ENCODE results near the gene ALDH6A1.

The ALDH6A1 gene

GRCh38 chr14:74080820-74081460, 3.3 kb downstream of the ALDH6A1 start:
- H3K4me3 Mint-ChIP-seq, result no peak overlapping the region
- H3K9me3 Mint-ChIP-seq (ENCODE audit: low read depth), result no peaks in the 10 kb centered on the region
- no peaks in the 10 kb centered on the region for H3K36me3 Mint-ChIP-seq
- no peak overlapping the region for H3K27ac Mint-ChIP-seq
- peaks cover 22% of the 10 kb centered on the region for H3K4me1 Mint-ChIP-seq (ENCODE audit: low read depth)
- no peaks in the 10 kb centered on the region for H3K27me3 Mint-ChIP-seq

GRCh38 chr14:74077401-74077800, 6.9 kb downstream of the ALDH6A1 start:
- H3K27me3 Mint-ChIP-seq, result no peaks in the 10 kb centered on the region
- no peak overlapping the region for H3K27ac Mint-ChIP-seq
- no peaks in the 10 kb centered on the region for H3K4me1 Mint-ChIP-seq (ENCODE audit: low read depth)
- H3K4me3 Mint-ChIP-seq, result no peak overlapping the region
- H3K9me3 Mint-ChIP-seq (ENCODE audit: low read depth), result no peaks in the 10 kb centered on the region
- no peaks in the 10 kb centered on the region for H3K36me3 Mint-ChIP-seq

DNA sequence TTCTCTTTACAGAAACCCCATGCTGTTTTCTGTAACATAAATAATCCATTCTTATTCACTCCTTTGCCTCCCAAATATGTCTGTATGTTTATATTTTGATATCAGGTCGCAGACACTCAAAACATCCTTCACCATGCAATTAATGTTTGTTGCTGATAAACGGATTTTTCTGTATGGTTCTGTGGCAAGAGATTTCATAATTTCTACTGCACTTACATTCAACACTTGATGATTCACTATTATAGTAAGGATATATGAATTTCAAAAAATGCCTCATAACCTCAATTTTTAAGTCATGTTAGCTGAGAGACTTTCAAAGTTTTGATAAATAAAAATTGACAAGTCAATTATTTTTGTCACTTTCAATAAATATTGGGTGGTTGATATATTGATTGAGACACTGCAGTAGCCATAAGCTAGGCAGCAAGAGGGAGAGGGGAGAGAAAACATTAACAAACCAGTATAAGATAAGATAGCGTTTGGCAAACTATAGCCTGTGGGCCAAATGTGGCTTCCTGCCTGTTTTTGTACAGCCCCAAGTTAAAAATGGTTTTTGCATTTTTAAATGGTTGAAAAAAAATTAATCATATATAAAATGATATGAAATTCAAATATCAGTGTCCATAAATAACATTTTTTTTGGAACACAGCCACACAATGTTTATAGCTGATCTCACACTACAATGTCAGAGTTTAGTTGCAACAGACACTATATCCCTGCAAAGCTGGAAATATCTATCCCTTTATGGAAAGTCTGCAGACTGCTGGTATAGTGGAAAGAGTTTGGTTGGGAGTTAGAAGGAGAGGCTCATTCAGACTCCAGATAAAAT, 18.3 kb downstream of the ALDH6A1 start:
- Mint-ChIP-seq H3K4me3 (no peak overlapping the region), H3K27me3 (no peaks in the 10 kb centered on the region), H3K9me3 (ENCODE audit: low read depth) (no peaks in the 10 kb centered on the region), H3K36me3 (peaks cover 3% of the 10 kb centered on the region), H3K27ac (peak overlapping the region; percentile 3), H3K4me1 (ENCODE audit: low read depth) (no peaks in the 10 kb centered on the region)

DNA sequence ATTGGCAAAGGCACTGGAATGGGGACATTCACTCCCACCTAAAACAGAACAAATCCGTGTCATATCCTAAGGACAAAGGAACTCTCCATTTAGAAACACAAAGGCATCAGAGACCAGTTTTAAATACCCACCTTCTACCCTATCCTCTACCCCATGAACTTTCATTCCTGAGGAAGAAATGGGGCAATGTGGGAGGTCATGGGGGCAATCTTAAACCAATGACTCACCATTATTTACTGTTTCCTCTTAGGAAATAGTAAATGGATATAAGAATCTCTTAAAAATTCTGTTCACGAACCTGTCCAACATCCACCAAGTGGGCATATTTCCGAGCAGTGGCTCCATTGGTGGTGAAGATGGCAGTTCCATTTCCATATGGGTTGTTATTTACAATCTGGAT, 19.4 kb downstream of the ALDH6A1 start:
- Mint-ChIP-seq H3K9me3 (ENCODE audit: low read depth) (no peaks in the 10 kb centered on the region), H3K36me3 (peaks cover 7% of the 10 kb centered on the region), H3K4me3 (no peak overlapping the region), H3K4me1 (ENCODE audit: low read depth) (no peaks in the 10 kb centered on the region), H3K27me3 (no peaks in the 10 kb centered on the region), H3K27ac (no peak overlapping the region)

DNA sequence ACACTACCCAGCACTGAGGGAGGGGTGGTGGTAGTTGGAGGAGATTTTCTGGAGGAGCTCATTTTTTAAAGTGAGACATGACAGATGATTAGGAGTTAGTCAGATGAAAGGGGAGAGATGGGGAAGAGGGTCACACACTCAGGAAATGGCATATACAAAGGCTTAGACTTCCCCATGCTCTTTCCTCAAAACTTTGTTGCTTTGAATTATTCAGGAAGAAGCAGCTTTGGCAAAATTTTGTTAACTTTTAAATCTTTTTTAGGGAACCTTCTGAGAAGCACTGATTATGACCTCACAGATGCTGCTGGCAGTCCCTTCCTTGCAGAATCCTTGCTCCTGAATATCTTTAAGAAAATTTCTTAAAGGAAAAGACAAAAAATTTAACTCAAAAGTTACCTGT, 19.8 kb downstream of the ALDH6A1 start:
- Mint-ChIP-seq H3K4me1 (ENCODE audit: low read depth) (no peaks in the 10 kb centered on the region), H3K4me3 (no peak overlapping the region), H3K9me3 (ENCODE audit: low read depth) (no peaks in the 10 kb centered on the region), H3K27me3 (no peaks in the 10 kb centered on the region), H3K36me3 (peaks cover 9% of the 10 kb centered on the region), H3K27ac (no peak overlapping the region)

DNA sequence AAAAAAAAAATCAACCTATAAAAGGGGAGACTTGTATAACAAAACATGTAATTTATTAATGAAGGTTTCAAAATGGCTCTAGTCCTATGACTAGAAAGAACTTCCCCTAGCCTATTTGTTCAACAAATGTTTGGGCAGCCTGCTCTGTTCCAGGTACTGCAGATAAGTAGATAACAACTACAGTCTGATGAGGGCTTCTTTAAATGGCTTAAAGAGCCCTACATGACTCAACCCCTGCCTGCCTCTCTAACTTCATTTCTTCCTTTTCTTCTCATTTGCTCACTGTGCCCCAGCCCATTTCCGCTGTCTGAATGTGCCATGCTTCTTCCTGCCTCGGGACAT, 21.5 kb downstream of the ALDH6A1 start:
- Mint-ChIP-seq H3K27me3 (no peaks in the 10 kb centered on the region), H3K4me1 (ENCODE audit: low read depth) (no peaks in the 10 kb centered on the region), H3K9me3 (ENCODE audit: low read depth) (no peaks in the 10 kb centered on the region), H3K27ac (no peak overlapping the region), H3K4me3 (no peak overlapping the region), H3K36me3 (peaks cover 9% of the 10 kb centered on the region)

DNA sequence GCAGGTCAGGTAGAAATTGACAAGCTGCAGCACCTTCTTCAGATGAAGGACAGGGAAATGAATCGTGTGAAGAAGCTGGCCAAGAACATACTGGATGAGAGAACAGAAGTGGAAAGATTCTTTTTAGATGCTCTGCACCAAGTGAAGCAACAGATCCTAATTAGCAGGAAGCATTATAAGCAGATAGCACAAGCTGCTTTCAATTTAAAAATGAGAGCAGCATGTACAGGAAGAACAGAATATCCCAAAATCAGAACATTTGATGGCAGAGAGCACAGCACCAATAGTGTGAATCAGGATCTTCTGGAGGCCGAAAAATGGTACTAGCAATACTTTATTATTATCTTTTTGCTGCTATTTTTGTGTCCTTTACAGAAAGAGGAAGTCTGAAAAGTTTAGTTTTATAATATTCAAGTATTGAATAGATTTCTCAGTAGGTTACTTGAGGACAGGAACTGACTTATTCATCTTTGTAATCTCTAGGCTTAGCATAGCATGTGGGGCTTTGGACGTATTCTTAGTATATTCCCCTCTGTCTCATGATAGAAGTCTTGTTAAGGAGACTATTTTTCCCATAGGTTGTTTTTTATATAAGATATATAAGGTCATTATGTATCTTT, 34.3 kb downstream of the ALDH6A1 start:
- H3K27me3 Mint-ChIP-seq, result no peaks in the 10 kb centered on the region
- H3K36me3 Mint-ChIP-seq, result no peaks in the 10 kb centered on the region
- no peak overlapping the region for H3K4me3 Mint-ChIP-seq
- no peaks in the 10 kb centered on the region for H3K9me3 Mint-ChIP-seq (ENCODE audit: low read depth)
- no peaks in the 10 kb centered on the region for H3K4me1 Mint-ChIP-seq (ENCODE audit: low read depth)
- no peak overlapping the region for H3K27ac Mint-ChIP-seq

- no peaks in the 10 kb centered on the region for H3K9me3 Mint-ChIP-seq (ENCODE audit: low read depth)
- no peak overlapping the region for H3K27ac Mint-ChIP-seq
- H3K36me3 Mint-ChIP-seq, result no peaks in the 10 kb centered on the region
- no peaks in the 10 kb centered on the region for H3K4me1 Mint-ChIP-seq (ENCODE audit: low read depth)
- no peak overlapping the region for H3K4me3 Mint-ChIP-seq
- H3K27me3 Mint-ChIP-seq, result no peaks in the 10 kb centered on the region
Observed at GRCh38 chr14:74048281-74048680, 36.0 kb downstream of the ALDH6A1 start.

GRCh38 chr14:74045522-74045921, 38.7 kb downstream of the ALDH6A1 start:
- Mint-ChIP-seq H3K4me1 (ENCODE audit: low read depth) (no peaks in the 10 kb centered on the region), H3K27me3 (no peaks in the 10 kb centered on the region), H3K9me3 (ENCODE audit: low read depth) (no peaks in the 10 kb centered on the region), H3K27ac (no peak overlapping the region), H3K36me3 (no peaks in the 10 kb centered on the region), H3K4me3 (no peak overlapping the region)

- H3K36me3 Mint-ChIP-seq, result no peaks in the 10 kb centered on the region
- H3K4me1 Mint-ChIP-seq (ENCODE audit: low read depth), result no peaks in the 10 kb centered on the region
- no peaks in the 10 kb centered on the region for H3K27me3 Mint-ChIP-seq
- no peak overlapping the region for H3K27ac Mint-ChIP-seq
- H3K4me3 Mint-ChIP-seq, result no peak overlapping the region
- no peaks in the 10 kb centered on the region for H3K9me3 Mint-ChIP-seq (ENCODE audit: low read depth)
Observed at GRCh38 chr14:74042296-74042695, 42.0 kb downstream of the ALDH6A1 start.

- Mint-ChIP-seq H3K27me3 (no peaks in the 10 kb centered on the region), H3K4me1 (ENCODE audit: low read depth) (no peaks in the 10 kb centered on the region), H3K9me3 (ENCODE audit: low read depth) (no peaks in the 10 kb centered on the region), H3K4me3 (no peak overlapping the region), H3K27ac (no peak overlapping the region), H3K36me3 (peaks cover 2% of the 10 kb centered on the region)
Observed at GRCh38 chr14:74038020-74038859, 46.0 kb downstream of the ALDH6A1 start.

GRCh38 chr14:74035556-74035955, 48.7 kb downstream of the ALDH6A1 start:
- no peak overlapping the region for H3K4me3 Mint-ChIP-seq
- H3K27ac Mint-ChIP-seq, result no peak overlapping the region
- no peaks in the 10 kb centered on the region for H3K4me1 Mint-ChIP-seq (ENCODE audit: low read depth)
- H3K9me3 Mint-ChIP-seq (ENCODE audit: low read depth), result no peaks in the 10 kb centered on the region
- H3K36me3 Mint-ChIP-seq, result peaks cover 2% of the 10 kb centered on the region
- H3K27me3 Mint-ChIP-seq, result no peaks in the 10 kb centered on the region

- no peaks in the 10 kb centered on the region for H3K4me1 Mint-ChIP-seq (ENCODE audit: low read depth)
- H3K27ac Mint-ChIP-seq, result no peak overlapping the region
- no peak overlapping the region for H3K4me3 Mint-ChIP-seq
- no peaks in the 10 kb centered on the region for H3K9me3 Mint-ChIP-seq (ENCODE audit: low read depth)
- H3K36me3 Mint-ChIP-seq, result peaks cover 2% of the 10 kb centered on the region
- no peaks in the 10 kb centered on the region for H3K27me3 Mint-ChIP-seq
Observed at GRCh38 chr14:74034572-74034971, 49.7 kb downstream of the ALDH6A1 start.

DNA sequence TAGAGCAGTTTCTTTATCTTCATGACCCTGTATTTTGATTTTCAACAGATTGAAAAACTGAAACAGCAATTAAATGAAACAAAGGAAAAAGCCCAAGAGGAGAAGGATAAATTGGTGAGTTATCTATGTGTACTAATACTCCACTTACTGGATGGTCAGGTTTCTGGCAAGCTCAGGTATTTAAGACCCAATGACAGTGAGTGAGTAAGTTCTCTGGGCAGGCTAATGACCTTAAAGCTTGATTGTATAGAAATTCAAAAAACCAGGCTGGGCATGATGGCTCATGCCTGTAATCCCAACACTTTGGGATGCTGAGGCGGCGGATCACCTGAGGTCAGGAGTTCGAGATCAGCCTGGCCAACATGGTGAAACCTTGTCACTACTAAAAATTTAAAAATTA, 55.1 kb downstream of the ALDH6A1 start:
- Mint-ChIP-seq H3K27me3 (no peaks in the 10 kb centered on the region), H3K9me3 (ENCODE audit: low read depth) (no peaks in the 10 kb centered on the region)

DNA sequence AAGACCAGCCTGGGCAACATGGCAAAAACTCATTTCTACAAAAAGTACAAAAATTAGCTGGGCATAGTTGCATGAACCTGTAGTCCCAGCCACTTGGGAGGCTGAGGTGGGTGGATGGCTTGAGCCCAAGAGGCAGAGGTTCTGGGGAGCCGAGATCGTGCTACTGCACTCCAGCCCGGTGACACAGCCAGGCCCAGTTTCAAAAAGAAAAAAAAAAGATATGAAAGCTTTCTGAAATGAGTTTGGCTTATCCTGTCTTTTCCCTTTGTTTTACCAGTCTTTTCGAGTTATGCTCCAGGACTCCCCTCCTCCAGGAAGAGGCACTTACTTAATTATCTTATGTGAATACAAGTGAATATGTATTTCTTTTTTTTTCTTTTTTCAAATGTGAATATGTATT, 61.9 kb downstream of the ALDH6A1 start:
- H3K9me3 Mint-ChIP-seq (ENCODE audit: low read depth), result no peaks in the 10 kb centered on the region
- H3K27me3 Mint-ChIP-seq, result no peaks in the 10 kb centered on the region
- H3K4me1 Mint-ChIP-seq (ENCODE audit: low read depth), result peaks cover 13% of the 10 kb centered on the region
- no peaks in the 10 kb centered on the region for H3K36me3 Mint-ChIP-seq
- no peak overlapping the region for H3K27ac Mint-ChIP-seq
- no peak overlapping the region for H3K4me3 Mint-ChIP-seq

More for the DNA sequence above, 55.1 kb downstream of the ALDH6A1 start:
- H3K27ac Mint-ChIP-seq, result no peak overlapping the region
- H3K4me3 Mint-ChIP-seq, result no peak overlapping the region
- H3K4me1 Mint-ChIP-seq (ENCODE audit: low read depth), result no peaks in the 10 kb centered on the region
- no peaks in the 10 kb centered on the region for H3K36me3 Mint-ChIP-seq
